K562 (cell line): ENCODE measurements around the gene EZH2. TPM values are rescaled to one million over a fixed set of nuclear protein-coding genes. Genes with fewer than 3 reads are reported as not detected.

Experiments
- ATAC-seq: fragments of 200-7000 bp; cut with Tn5 transposase; 3 replicates; pipeline ENCODE4 v1.9.1; 2020; ENCODE audit warnings: moderate library complexity
- BruUV-seq: library from RNA; stranded (reverse); fragments of 400-500 nt; replicated peaks from 2 replicates; lab custom pipeline; 2021; lab: Mats Ljungman, UMichigan
- CTCF ChIA-PET: fragments of 300-600 bp; formaldehyde crosslinking; extraction: SDS; loops from one replicate; lab custom pipeline; 2021; ENCODE audit warnings: low intra/inter-chr PET ratio; lab: Yijun Ruan, JAX
- POLR2A ChIA-PET: fragments of 300-600, 350-650 bp; sonication (Branson Sonifier 250); formaldehyde crosslinking; extraction: SDS; loops from one replicate; lab custom pipeline; 2021; ENCODE audit warnings: antibody characterized with exemption, inconsistent platforms; lab: Yijun Ruan, JAX
- DNase-seq, 4 experiments: peaks; one replicate each; pipeline versions ENCODE4 v3.0.0 to v3.0.0-alpha.2; 2011 to 2018; ENCODE audit warnings: low spot score in 3 of 4, mixed read lengths in 3 of 4; ENCODE audit errors: extremely low read depth in 1 of 4
- FAIRE-seq: peaks from 2 replicates; lab custom pipeline; 2011; peaks lifted over from hg19 to GRCh38; lab: Jason Lieb, UNC
- H2AFZ ChIP-seq: 2 replicates; pipeline ENCODE4 v1.6.0; 2011; ENCODE audit warnings: low read depth, low read length, control low read depth, inconsistent platforms
- H3K27ac ChIP-seq: fragments of 200-600 bp; 3 replicates; pipeline ENCODE4 v1.8.0; 2011; ENCODE audit warnings: low read depth, mild to moderate bottlenecking, control low read depth, inconsistent platforms, low read length, moderate library complexity, mixed read lengths; ENCODE audit errors: extremely low read depth
- H3K27me3 ChIP-seq, 2 experiments: fragments of 300-600 bp in 1 of 2; 2 replicates in 1 of 2; 3 replicates in 1 of 2; pipeline versions ENCODE4 v1.6.0 to v1.8.0; 2011; ENCODE audit warnings: inconsistent platforms in 2 of 2, low read length in 2 of 2, mild to moderate bottlenecking in 1 of 2, mixed read lengths in 1 of 2, moderate library complexity in 1 of 2; ENCODE audit not compliant: control insufficient read depth in 2 of 2, insufficient read depth in 2 of 2
- H3K36me3 ChIP-seq: fragments of 300-600 bp; 3 replicates; pipeline ENCODE4 v1.8.0; 2011; ENCODE audit warnings: mild to moderate bottlenecking, low read length, inconsistent platforms; ENCODE audit not compliant: control insufficient read depth, insufficient read depth
- H3K4me1 ChIP-seq, 2 experiments: fragments of 200-600 bp in 1 of 2; replicated peaks in 1 of 2; 2 replicates in 1 of 2; 3 replicates in 1 of 2; pipeline versions ENCODE4 v1.5.1 to v1.8.0; 2011; ENCODE audit warnings: inconsistent platforms in 2 of 2, low read length in 2 of 2, mild to moderate bottlenecking in 1 of 2, mixed read lengths in 1 of 2, moderate library complexity in 1 of 2; ENCODE audit not compliant: control insufficient read depth in 2 of 2, insufficient read depth in 2 of 2
- H3K4me2 ChIP-seq: 2 replicates; pipeline ENCODE4 v1.6.1; 2011; ENCODE audit warnings: low read length, control low read depth, inconsistent platforms, mixed read lengths; ENCODE audit not compliant: insufficient read depth
- H3K4me3 ChIP-seq: fragments of 200-600 bp; sonication (generic), shearing (Covaris generic); 2 replicates; pipeline ENCODE4 v1.5.1; 2016; ENCODE audit warnings: control low read depth, inconsistent platforms
- H3K79me2 ChIP-seq: fragments of 200-600 bp; 3 replicates; pipeline ENCODE4 v1.8.0; 2011; ENCODE audit warnings: low read length, inconsistent platforms; ENCODE audit not compliant: control insufficient read depth, insufficient read depth
- H3K9ac ChIP-seq, 2 experiments: 2 replicates each; pipeline versions ENCODE4 v1.6.0 to v1.6.1; 2011; ENCODE audit warnings: low read depth in 2 of 2, low read length in 2 of 2, control low read depth in 1 of 2, inconsistent platforms in 1 of 2, mild to moderate bottlenecking in 1 of 2, mixed read lengths in 1 of 2; ENCODE audit not compliant: insufficient read depth in 1 of 2
- H3K9me1 ChIP-seq: one replicate; pipeline ENCODE4 v1.6.0; 2011; ENCODE audit warnings: inconsistent platforms, mild to moderate bottlenecking, low read length, moderate library complexity; ENCODE audit not compliant: control insufficient read depth, insufficient read depth
- H3K9me3 ChIP-seq: replicated peaks from 2 replicates; pipeline ENCODE4 v1.5.1; 2011; ENCODE audit warnings: low read depth, low read length, inconsistent platforms; ENCODE audit not compliant: control insufficient read depth, insufficient read depth
- H4K20me1 ChIP-seq: replicated peaks from 2 replicates; pipeline ENCODE4 v1.6.1; 2011; ENCODE audit warnings: low read length, inconsistent platforms, mixed read lengths; ENCODE audit not compliant: control insufficient read depth, insufficient read depth
- ATF3 ChIP-seq, 2 experiments: fragments of 450-650 bp in 1 of 2; sonication (generic) in 1 of 2; formaldehyde crosslinking in 1 of 2; IDR thresholded peaks in 1 of 2; conservative IDR thresholded peaks in 1 of 2; 2 replicates each; pipeline versions ENCODE4 v1.6.1 to v1.8.1; 2016 to 2023; ENCODE audit warnings: mild to moderate bottlenecking in 2 of 2, moderate library complexity in 2 of 2, inconsistent platforms in 1 of 2, missing genetic modification reagents in 1 of 2
- ATF7 ChIP-seq: fragments of 450-650 bp; IDR thresholded peaks from 2 replicates; pipeline ENCODE4 v1.7.1; 2014; ENCODE audit warnings: mild to moderate bottlenecking, moderate library complexity
- CREM ChIP-seq: IDR thresholded peaks from 2 replicates; pipeline ENCODE4 v1.6.1; 2014; ENCODE audit warnings: antibody characterized with exemption, low read depth
- CXXC5 ChIP-seq: fragments of 250-450 bp; sonication (Bioruptor Pico); IDR thresholded peaks from 2 replicates; pipeline ENCODE4 v1.8.0; 2022; ENCODE audit warnings: inconsistent platforms, mild to moderate bottlenecking, moderate library complexity
- HDAC2 ChIP-seq: fragments of 450-650 bp; IDR thresholded peaks from 2 replicates; pipeline ENCODE4 v1.6.1; 2016; ENCODE audit warnings: mild to moderate bottlenecking
- HNRNPLL ChIP-seq: fragments of 200-400 bp; formaldehyde crosslinking; IDR thresholded peaks from 2 replicates; pipeline ENCODE4 v1.6.1; 2017; ENCODE audit warnings: low read length, low read depth, mild to moderate bottlenecking; ENCODE audit not compliant: poor library complexity, severe bottlenecking
- KDM5B ChIP-seq: fragments of 200-600 bp; sonication (generic); IDR thresholded peaks from 2 replicates; pipeline ENCODE4 v1.6.1; 2012; ENCODE audit warnings: low read depth, mild to moderate bottlenecking, moderate library complexity, low read length, control low read depth, inconsistent platforms; ENCODE audit not compliant: insufficient replicate concordance
- MAX ChIP-seq: sonication (generic); formaldehyde crosslinking; IDR thresholded peaks from 2 replicates; pipeline ENCODE4 v1.9.0; 2022; ENCODE audit warnings: mild to moderate bottlenecking, missing genetic modification reagents
- MAZ ChIP-seq, 2 experiments: fragments of 450-650 bp in 1 of 2; sonication (generic) in 1 of 2; formaldehyde crosslinking; IDR thresholded peaks in 1 of 2; conservative IDR thresholded peaks in 1 of 2; 2 replicates each; pipeline versions ENCODE4 v1.4.0 to v1.5.0; 2020; ENCODE audit warnings: mild to moderate bottlenecking in 1 of 2, missing genetic modification reagents in 1 of 2
- MTA1 ChIP-seq: fragments of 450-650 bp; IDR thresholded peaks from 2 replicates; pipeline ENCODE4 v1.6.1; 2017; ENCODE audit warnings: borderline replicate concordance
- POLR2B ChIP-seq: fragments of 450-650 bp; IDR thresholded peaks from 2 replicates; pipeline ENCODE4 v1.6.1; 2018; ENCODE audit warnings: low read depth; ENCODE audit not compliant: partially characterized antibody
- RAD21 ChIP-seq, 2 experiments: fragments of 250-450 bp in 1 of 2; fragments of 450-650 bp in 1 of 2; sonication (Bioruptor Pico) in 1 of 2; formaldehyde crosslinking in 1 of 2; IDR thresholded peaks in 1 of 2; conservative IDR thresholded peaks in 1 of 2; 2 replicates each; pipeline versions ENCODE4 v1.4.0 to v1.8.0; 2020 to 2022; ENCODE audit warnings: mild to moderate bottlenecking in 2 of 2, moderate library complexity in 1 of 2
- RB1 ChIP-seq: fragments of 450-650 bp; IDR thresholded peaks from 2 replicates; pipeline ENCODE4 v1.6.1; 2017; ENCODE audit warnings: low read depth, mild to moderate bottlenecking
- RCOR1 ChIP-seq, 2 experiments: IDR thresholded peaks; 2 replicates each; pipeline ENCODE4 v1.6.1; 2012; ENCODE audit warnings: low read depth in 2 of 2, low read length in 2 of 2, borderline replicate concordance in 1 of 2, improper control_type of control experiment in 1 of 2
- SMARCC2 ChIP-seq: fragments of 450-650 bp; IDR thresholded peaks from 2 replicates; pipeline ENCODE4 v1.6.1; 2017; ENCODE audit warnings: antibody characterized with exemption, moderate library complexity, mild to moderate bottlenecking, low read depth
- TEAD4 ChIP-seq, 2 experiments: sonication (generic) in 1 of 2; formaldehyde crosslinking in 1 of 2; IDR thresholded peaks; 2 replicates each; pipeline versions ENCODE4 v1.6.1 to v1.8.0; 2012 to 2022; ENCODE audit warnings: borderline replicate concordance in 1 of 2, inconsistent platforms in 1 of 2, low read length in 1 of 2, mild to moderate bottlenecking in 1 of 2, missing genetic modification reagents in 1 of 2
- ZEB2 ChIP-seq: fragments of 450-650 bp; IDR thresholded peaks from 2 replicates; pipeline ENCODE4 v1.6.1; 2016
- ZNF354B ChIP-seq: fragments of 250-450 bp; sonication (Bioruptor Pico); IDR thresholded peaks from 2 replicates; pipeline ENCODE4 v1.4.0; 2020
- whole genome bisulfite sequencing: fragments of 100-300 bp; shearing (Covaris generic); methylation state at CpG from one replicate; pipeline ENCODE4 v1.1.6; 2016; ENCODE audit warnings: low coverage, mixed read lengths; ENCODE audit not compliant: insufficient coverage; ENCODE audit errors: missing lambda C conversion rate; 5-methylcytosine and 5-hydroxymethylcytosine counted together
- in situ Hi-C: fragments of 300-500 bp; cut with MboI; formaldehyde crosslinking; loops from 4 replicates; pipeline ENCODE4 v1.15.0; 2018; ENCODE audit warnings: inconsistent platforms, mixed read lengths
- intact Hi-C: fragments of 100-400 bp; cut with micrococcal nuclease; formaldehyde crosslinking; loops from 2 replicates; pipeline ENCODE4 v1.14.2; 2022
- polyA plus RNA-seq, 8 experiments: library from polyadenylated mRNA; depleted of rRNA in 4 of 8; stranded (reverse) in 5 of 8; unstranded in 3 of 8; fragments of >200 nt; fragmentation: Nextera tagmentation in 2 of 8; fragmentation: Illumina TruSeq in 1 of 8; extraction: Ambion mirVana in 2 of 8; extraction: Trizol in 1 of 8; gene quantifications; 2 replicates each; pipeline versions ENCODE4 v1.2.1 to v1.2.3, GENCODE V29; 2011 to 2014; ENCODE audit warnings: inconsistent platforms in 1 of 8, missing spikeins in 1 of 8
- total RNA-seq, 7 experiments: library from RNA; depleted of rRNA in 6 of 7; stranded (reverse); fragments of >200 nt in 6 of 7; fragmentation: Illumina TruSeq in 2 of 7; extraction: Trizol in 2 of 7; gene quantifications; 2 replicates each; pipeline versions ENCODE4 v1.2.1 to v1.2.3, GENCODE V29; 2011 to 2021; ENCODE audit warnings: low replicate concordance in 1 of 7

The EZH2 gene
- total and polyA plus RNA-seq, 9 of the 15 experiments (the other 6 are each of a cell fraction or from before 2014, with no cell fraction given) = 48.7 to 175 (median 98.6) TPM

GRCh38 chr7:148914208-148914777 lies 30.2 kb upstream of the EZH2 start:
- intact Hi-C loops = no loop called here
- no peaks in the 10 kb centered on the region for H3K9me1 ChIP-seq
- 1% methylated on average over 10 of the region's 10 CpGs for WGBS
- DNase-seq = peak in 3 of 4 experiments; percentile 38 to 78 (median 60)
- peaks cover 7% of the 10 kb centered on the region for H4K20me1 ChIP-seq
- FAIRE-seq = peak; percentile 84
- H3K4me3 ChIP-seq = no peak overlapping the region
- H3K4me2 ChIP-seq = no peak overlapping the region
- in situ Hi-C loops = no loop called here
- H3K27ac ChIP-seq = no peak overlapping the region
- POLR2A ChIA-PET = interaction anchor here (0.8 to 3.5 kb wide), 6 partner anchors 10 to 31 kb away, joined by 3 to 19 read pairs (median 3); no protein-coding TSS in a partner anchor
- H3K27me3 ChIP-seq = peaks cover 17 to 34% of the 10 kb centered on the region in 2 experiments
- no peak overlapping the region for H2AFZ ChIP-seq
- H3K79me2 ChIP-seq = no peaks in the 10 kb centered on the region
- CTCF ChIA-PET = no interaction called here
- peak overlapping the region in 1 of 2 experiments; percentile 79; a peak in 2 of 4 replicates for H3K9ac ChIP-seq
- H3K36me3 ChIP-seq = no peaks in the 10 kb centered on the region
- BruUV-seq = no TSS peak
- peak; percentile 84 for ATAC-seq
- peaks cover 7 to 10% of the 10 kb centered on the region in 2 experiments for H3K4me1 ChIP-seq
- H3K9me3 ChIP-seq = no peaks in the 10 kb centered on the region
- peak; percentile 75 to 98 for TF ChIP-seq RCOR1 (IDR thresholded peaks at IDR 0.05; ENCODE audit: borderline replicate concordance in 1 of 2, low read depth in 2 of 2, low read length in 2 of 2)
- TF ChIP-seq MAZ (CRISPR knock-in tag; conservative IDR thresholded peaks at IDR 0.05 in 1 of 2, IDR thresholded peaks at IDR 0.05 in 1 of 2) = peak in 1 of 2 experiments; percentile 63; a peak in 1 of 4 replicates
- TF ChIP-seq ATF3 (IDR thresholded peaks at IDR 0.05) = peak; percentile 97
- TF ChIP-seq ATF3 (CRISPR knock-in tag; conservative IDR thresholded peaks at IDR 0.05) = no peak
- TF ChIP-seq MAX = peak; percentile 29; the same call in 1 of the 2 replicates
- peak; percentile 33 for TF ChIP-seq KDM5B
- TF ChIP-seq HNRNPLL = no peak
- TF ChIP-seq CREM = peak; percentile 44; the same call in 1 of the 2 replicates
- TF ChIP-seq SMARCC2 = peak; percentile 67; the same call in 1 of the 2 replicates
- peak; percentile 74 for TF ChIP-seq TEAD4 (IDR thresholded peaks at IDR 0.05; ENCODE audit: low read length)
- TF ChIP-seq TEAD4 (CRISPR knock-in tag; IDR thresholded peaks at IDR 0.05; ENCODE audit: borderline replicate concordance) = no peak
- peak; percentile 24 for TF ChIP-seq RB1
- TF ChIP-seq POLR2B = no peak
- 0 out of 2 replicates have a peak, but pooled peaks have one; percentile 26 for TF ChIP-seq CXXC5 (CRISPR knock-in tag)
- no peak for TF ChIP-seq ZNF354B (CRISPR knock-in tag)
- TF ChIP-seq ATF7 = peak; percentile 84
- TF ChIP-seq MTA1 = peak; percentile 37; the same call in 1 of the 2 replicates
- peak; percentile 83 for TF ChIP-seq ZEB2
- TF ChIP-seq RAD21 (CRISPR knock-in tag; conservative IDR thresholded peaks at IDR 0.05 in 1 of 2, IDR thresholded peaks at IDR 0.05 in 1 of 2) = 0 out of 4 replicates have a peak, but pooled peaks of 1 of the 2 experiments have one; percentile 10
- peak; percentile 81 for TF ChIP-seq HDAC2
